NT2/D1 (cell line): Measurements from ENCODE around the gene SHMT1.

Experiments
- YY1 ChIP-seq: IDR thresholded peaks from 2 replicates; pipeline ENCODE4 v1.6.1; 2011; ENCODE audit not compliant: insufficient read length, insufficient read depth
- ZNF274 ChIP-seq: IDR thresholded peaks from 2 replicates; pipeline ENCODE4 v1.6.1; 2011; ENCODE audit warnings: mild to moderate bottlenecking, low read depth, low read length

GRCh38 chr17:18362698-18363100 is 651 bp downstream of the SHMT1 start:
- TF ChIP-seq ZNF274 (no peak), YY1 (no peak)
